GM19467 (cell line): ENCODE results near the gene CTNNA3.
A peak's percentile ranks its signal among the peaks of the same experiment; 100 is the strongest.

Experiments
- ATAC-seq: cut with Tn5 transposase; IDR thresholded peaks from one replicate; pipeline ENCODE4 v1.9.1; 2021; ENCODE audit warnings: mild to moderate bottlenecking, moderate library complexity; ENCODE audit not compliant: unreplicated experiment

Gene CTNNA3

DNA sequence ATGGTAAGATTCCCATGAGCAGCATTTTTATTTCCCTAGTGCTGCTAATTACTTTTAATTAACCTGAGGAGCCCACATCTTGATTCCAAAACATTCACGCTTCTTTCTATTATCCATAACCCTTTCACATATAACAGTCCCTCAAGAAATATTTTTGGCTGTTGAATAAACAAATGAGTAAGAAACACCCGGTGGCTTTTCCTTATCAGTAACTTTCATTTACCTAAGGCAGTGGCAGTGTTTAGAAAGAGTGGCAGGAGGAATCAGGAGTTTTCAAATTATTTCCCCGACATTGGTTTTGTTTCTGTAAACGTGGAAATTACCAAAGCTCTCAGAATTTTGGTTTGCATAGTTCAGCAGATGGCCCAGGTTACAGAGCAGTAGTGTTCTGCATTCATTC lies 1785.8 kb downstream of the CTNNA3 start:
- no peak for ATAC-seq

- ATAC-seq = no peak
Observed at GRCh38 chr10:65907199-65907712, 1788.7 kb downstream of the CTNNA3 start.

DNA sequence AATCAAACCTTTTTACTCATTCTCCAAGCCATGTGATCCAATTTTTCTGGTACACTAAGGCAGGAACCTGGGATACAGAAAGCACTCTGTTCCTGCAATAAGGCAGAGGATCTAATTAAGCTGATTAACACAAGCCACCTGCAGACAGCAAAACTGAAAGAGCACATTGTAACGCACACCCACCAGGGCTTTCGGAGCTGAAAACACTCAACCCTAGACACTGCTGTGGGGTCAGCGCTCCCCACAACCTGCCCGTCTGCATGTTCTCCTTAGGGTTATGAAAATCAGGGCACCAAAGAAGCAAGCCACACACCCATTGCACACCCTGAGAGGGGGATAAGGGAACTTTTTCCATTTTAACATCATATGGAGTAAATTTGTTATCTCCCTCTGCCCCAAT lies 1792.4 kb downstream of the CTNNA3 start:
- no peak for ATAC-seq

DNA sequence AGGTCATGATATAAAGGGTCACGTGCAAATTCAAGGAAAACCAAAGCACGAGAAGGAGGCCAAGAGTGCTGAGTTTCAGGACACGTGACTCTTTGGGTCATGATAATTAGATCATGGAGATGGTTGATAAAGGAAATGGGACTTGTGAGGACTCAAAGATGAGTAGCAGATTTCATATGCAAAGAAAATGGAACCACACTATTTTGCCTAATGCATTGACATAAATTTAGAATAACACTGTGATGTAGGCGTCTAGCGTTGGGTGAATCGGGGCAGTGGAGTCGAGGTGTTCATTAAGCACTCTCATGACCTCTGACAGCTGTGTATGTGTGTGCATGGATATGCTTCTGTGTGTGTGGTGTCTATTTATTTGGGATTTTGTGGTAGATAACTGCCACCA lies 1795.7 kb downstream of the CTNNA3 start:
- ATAC-seq = no peak

- no peak for ATAC-seq
Observed at GRCh38 chr10:65898055-65898454, 1797.9 kb downstream of the CTNNA3 start.

GRCh38 chr10:65894961-65895360 lies 1801.0 kb downstream of the CTNNA3 start:
- ATAC-seq = no peak

- no peak for ATAC-seq
Observed at GRCh38 chr10:65894379-65894778, 1801.6 kb downstream of the CTNNA3 start.

- no peak for ATAC-seq
Observed at GRCh38 chr10:65893676-65894075, 1802.3 kb downstream of the CTNNA3 start.

DNA sequence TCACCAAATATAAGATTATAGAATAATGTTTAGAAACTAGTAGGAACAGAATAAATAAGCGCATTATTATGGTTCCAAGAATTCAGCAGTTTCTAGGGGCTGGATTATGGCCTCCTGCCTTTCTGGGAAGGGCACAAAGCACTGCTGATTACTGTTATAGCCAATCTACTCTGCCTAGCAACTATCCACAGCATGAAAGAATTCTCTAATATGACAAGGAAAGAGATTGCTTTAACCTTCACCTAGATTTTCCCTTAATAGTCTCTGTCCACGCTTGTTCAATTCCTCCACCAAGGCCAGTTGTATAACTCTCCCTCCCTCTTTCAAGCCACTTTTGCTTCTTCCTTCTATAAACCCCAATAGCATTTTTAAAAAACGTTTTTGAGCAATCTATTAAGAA lies 1803.7 kb downstream of the CTNNA3 start:
- no peak for ATAC-seq

GRCh38 chr10:65891073-65891981 lies 1804.7 kb downstream of the CTNNA3 start:
- peak; percentile 71 for ATAC-seq

DNA sequence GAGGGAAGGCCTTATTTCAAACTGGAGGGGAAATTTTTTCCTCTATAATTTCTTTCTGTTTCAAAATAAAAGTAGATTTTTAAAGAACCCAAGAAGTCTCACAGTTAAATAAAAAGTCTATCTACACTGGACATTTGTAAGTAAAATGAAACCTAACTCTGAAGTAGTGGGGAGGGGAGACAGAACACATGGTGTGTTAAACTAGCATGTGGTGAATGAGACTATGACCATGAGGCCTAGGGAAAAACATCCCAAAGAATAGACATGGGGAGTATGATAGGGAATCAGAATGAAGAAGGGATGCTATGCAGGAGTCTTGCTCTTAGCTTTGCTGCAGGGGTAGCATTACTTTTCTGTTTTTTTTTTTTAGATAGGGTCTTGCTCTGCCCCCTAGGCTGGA lies 1831.5 kb downstream of the CTNNA3 start:
- no peak for ATAC-seq

DNA sequence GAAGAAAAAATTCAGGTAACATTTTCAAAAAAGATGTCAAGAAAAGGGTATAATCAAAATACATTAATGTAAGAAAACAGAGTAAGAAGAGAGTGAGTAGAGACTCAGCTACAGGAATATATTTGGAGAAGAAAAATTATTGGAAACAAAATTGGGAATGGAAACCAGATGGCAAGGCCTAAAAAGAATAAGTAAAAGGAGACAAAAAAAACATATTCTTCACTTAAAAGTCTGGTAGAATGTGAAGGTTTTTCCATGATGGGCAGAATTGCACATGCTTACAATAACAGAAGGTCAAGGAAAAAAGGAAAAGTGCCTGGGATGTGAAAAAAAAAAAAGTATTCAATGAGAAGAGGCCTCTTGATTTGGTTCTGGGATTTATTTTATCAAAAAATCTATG lies 1832.0 kb downstream of the CTNNA3 start:
- ATAC-seq = no peak
